RWPE2 (cell line): ENCODE results near the gene SNX30.

ENCODE experiments used
- ATAC-seq: fragments of 200-7000 bp; cut with Tn5 transposase; 3 replicates; pipeline ENCODE4 v1.9.1; 2021; ENCODE audit warnings: low read depth
- DNase-seq: peaks from one replicate; pipeline ENCODE4 v3.0.0-alpha.2; 2020; ENCODE audit warnings: low spot score
- H3K27ac ChIP-seq: fragments of 450-650 bp; 2 replicates; pipeline ENCODE4 v1.5.1; 2017; ENCODE audit warnings: mild to moderate bottlenecking; ENCODE audit not compliant: poor library complexity, severe bottlenecking
- H3K27me3 ChIP-seq: fragments of 250-450 bp; sonication (Bioruptor Pico); 2 replicates; pipeline ENCODE4 v1.5.1; 2021; ENCODE audit warnings: mild to moderate bottlenecking, moderate library complexity; ENCODE audit not compliant: insufficient read depth, poor library complexity, severe bottlenecking
- H3K36me3 ChIP-seq: fragments of 250-450 bp; sonication (Bioruptor Pico); 2 replicates; pipeline ENCODE4 v1.5.1; 2020; ENCODE audit warnings: low read depth, mild to moderate bottlenecking, moderate library complexity
- H3K4me1 ChIP-seq: fragments of 250-450 bp; sonication (Bioruptor Pico); 2 replicates; pipeline ENCODE4 v1.5.1; 2021; ENCODE audit warnings: mild to moderate bottlenecking, moderate library complexity; ENCODE audit not compliant: insufficient read depth, poor library complexity, severe bottlenecking
- H3K4me3 ChIP-seq: fragments of 250-450 bp; sonication (Bioruptor Pico); 2 replicates; pipeline ENCODE4 v1.5.1; 2021; ENCODE audit warnings: mild to moderate bottlenecking, moderate library complexity; ENCODE audit not compliant: severe bottlenecking
- H3K9me3 ChIP-seq: fragments of 250-450 bp; sonication (Bioruptor Pico); 2 replicates; pipeline ENCODE4 v1.5.1; 2021; ENCODE audit warnings: mild to moderate bottlenecking, moderate library complexity; ENCODE audit not compliant: severe bottlenecking
- CTCF ChIP-seq: fragments of 450-650 bp; IDR thresholded peaks from one replicate; pipeline ENCODE4 v1.5.1; 2017; ENCODE audit warnings: mild to moderate bottlenecking, moderate library complexity; ENCODE audit not compliant: poor library complexity, severe bottlenecking

Gene SNX30

DNA sequence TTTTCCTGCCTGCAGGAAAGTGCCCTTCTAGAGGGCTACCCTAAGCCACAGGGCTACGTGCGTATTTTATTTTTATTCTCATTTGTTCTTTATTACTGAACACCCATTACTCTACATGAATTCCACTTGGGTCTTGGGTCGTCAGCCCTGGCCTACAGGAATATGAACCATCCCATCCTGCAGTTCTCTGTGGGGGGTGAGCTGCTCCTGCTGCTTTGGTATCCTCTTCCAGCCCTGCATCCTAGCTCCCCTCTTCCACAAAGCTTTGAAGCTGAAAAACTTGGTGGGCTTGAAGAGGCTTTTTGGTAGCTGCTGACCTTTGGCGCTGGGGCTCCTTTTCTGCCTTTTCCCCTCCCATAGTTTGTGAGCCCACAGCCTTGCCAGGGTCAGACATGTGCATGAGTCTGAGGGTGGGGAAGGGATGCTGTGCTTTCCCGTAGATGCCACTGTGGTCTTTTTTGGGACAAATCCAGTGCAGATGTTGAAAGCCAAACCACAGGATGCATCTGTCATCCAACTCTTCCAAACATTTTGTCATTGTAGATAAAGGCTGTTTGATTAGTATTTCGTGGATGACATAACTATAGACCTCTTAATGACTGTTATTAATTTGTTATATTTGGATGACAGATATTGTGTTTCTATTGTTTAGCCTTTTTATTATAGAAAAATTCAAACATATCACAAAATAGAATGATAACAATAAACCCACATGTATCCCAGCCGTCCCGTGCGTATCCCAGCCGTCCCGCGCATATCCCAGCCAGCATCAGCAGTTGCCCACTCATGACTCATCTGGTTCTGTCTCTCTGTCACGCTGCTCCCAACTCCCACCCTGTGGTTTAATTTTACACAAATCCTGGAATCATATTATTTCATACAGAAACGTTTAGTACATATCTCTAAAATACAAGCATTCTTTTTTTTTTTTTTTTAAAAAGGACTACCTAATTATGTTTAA, 96.2 kb downstream of the SNX30 start:
- ATAC-seq (no peak), DNase-seq (no peak)
- TF ChIP-seq CTCF: no peak
- no peak overlapping the region for H3K4me3 ChIP-seq
- no peaks in the 10 kb centered on the region for H3K27me3 ChIP-seq
- no peak overlapping the region for H3K27ac ChIP-seq
- no peaks in the 10 kb centered on the region for H3K36me3 ChIP-seq
- H3K9me3 ChIP-seq: no peaks in the 10 kb centered on the region
- peaks cover 4% of the 10 kb centered on the region for H3K4me1 ChIP-seq

DNA sequence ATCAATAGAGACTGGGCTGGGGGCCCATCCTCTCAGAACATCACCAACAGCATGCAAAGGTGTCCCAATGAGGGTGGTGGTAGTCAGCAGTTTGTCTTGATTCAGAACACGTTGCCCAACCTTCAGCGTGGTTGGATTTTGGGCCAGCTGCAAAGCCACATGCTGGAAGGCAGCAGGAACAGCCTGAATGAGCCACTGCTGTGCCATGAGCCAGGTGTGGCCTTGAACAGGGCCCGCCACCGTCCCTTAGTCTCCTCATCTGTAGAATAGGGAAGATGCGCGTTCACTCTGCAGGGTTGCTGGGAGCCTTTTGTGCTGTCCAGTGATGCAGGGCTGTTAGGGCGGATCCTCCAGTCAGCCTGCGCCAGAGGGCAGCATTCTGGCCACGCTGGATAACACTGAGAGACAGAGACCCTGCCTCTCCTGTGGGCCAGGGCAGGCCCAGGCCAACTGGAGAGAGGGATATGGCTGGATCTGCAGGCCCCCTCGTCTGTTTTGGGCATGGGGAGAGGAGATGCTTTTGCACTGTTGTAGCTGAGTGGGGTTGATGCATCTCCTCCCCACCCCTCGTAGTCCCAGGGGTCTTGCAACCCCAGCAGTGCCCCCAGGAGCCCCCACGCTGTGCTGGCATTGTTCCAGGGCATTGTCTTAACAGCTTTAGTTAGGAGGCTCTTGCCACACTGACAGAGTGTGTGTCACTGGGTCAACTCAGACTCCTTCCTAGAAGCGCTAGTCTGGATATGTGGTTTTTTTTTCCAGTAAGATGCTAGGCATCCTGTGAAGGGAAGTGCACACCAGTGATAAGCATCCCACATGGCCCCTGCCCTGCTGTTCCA, 98.0 kb downstream of the SNX30 start:
- no peaks in the 10 kb centered on the region for H3K9me3 ChIP-seq
- H3K27me3 ChIP-seq: no peaks in the 10 kb centered on the region
- H3K4me3 ChIP-seq: no peak overlapping the region
- H3K36me3 ChIP-seq: no peaks in the 10 kb centered on the region
- H3K27ac ChIP-seq: no peak overlapping the region
- no peak for TF ChIP-seq CTCF
- no peak for DNase-seq
- ATAC-seq: no peak
- H3K4me1 ChIP-seq: peaks cover 4% of the 10 kb centered on the region

DNA sequence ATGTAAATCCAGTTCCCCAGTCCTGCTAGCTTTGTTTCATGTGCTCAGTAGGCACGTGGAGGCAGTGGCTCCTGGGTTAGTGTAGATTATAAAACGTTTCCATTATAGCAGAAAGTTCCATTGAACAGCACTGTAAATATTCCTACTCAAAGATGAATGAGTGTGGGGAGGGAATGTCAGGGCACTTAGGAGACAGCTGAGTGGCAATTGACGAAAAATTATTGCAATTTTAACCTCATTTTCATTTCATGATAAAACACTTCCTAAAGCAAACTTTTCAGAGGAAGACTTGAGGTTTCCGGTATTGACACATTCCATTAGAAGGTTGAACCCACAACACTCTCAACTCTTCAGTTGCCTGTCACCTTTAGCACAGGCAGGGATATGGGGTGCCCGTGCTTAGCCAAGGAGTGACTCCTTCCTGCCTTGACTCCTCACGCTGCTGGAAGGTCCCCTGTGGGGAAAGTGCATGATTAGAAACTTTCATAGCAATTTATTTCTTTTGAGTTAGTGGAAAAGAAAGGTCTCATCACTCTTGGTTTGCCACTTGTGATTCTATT, 98.9 kb downstream of the SNX30 start:
- no peaks in the 10 kb centered on the region for H3K9me3 ChIP-seq
- no peak for DNase-seq
- H3K27me3 ChIP-seq: no peaks in the 10 kb centered on the region
- peaks cover 4% of the 10 kb centered on the region for H3K4me1 ChIP-seq
- TF ChIP-seq CTCF: no peak
- no peak overlapping the region for H3K4me3 ChIP-seq
- no peak overlapping the region for H3K27ac ChIP-seq
- ATAC-seq: no peak
- no peaks in the 10 kb centered on the region for H3K36me3 ChIP-seq

DNA sequence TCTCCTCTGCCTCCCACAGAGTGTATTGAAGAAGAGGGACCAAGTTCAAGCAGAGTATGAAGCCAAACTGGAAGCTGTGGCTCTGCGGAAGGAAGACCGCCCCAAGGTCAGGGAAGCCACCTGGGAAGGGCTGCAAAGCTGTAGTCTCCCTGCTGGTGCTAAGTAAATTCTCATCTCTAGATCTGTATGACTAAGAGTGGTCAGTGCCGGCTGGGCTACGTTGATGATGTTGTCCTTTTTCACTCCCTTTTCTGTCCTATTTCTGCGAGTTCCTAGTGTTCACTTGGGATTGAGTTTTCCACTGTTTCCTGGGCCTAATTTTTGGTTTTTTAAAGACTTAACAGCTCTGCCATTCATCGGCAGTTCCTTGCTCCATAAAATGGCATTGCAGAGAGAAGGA, 100.3 kb downstream of the SNX30 start:
- Histone ChIP-seq H3K36me3 (no peaks in the 10 kb centered on the region), H3K4me1 (no peaks in the 10 kb centered on the region), H3K27me3 (no peaks in the 10 kb centered on the region), H3K9me3 (no peaks in the 10 kb centered on the region), H3K4me3 (no peak overlapping the region), H3K27ac (no peak overlapping the region)
- ATAC-seq (no peak), DNase-seq (no peak)
- TF ChIP-seq CTCF: no peak
